HG03139 (cell line): ENCODE measurements around the gene NMT1.
A peak's percentile ranks its signal among the peaks of the same experiment; 100 is the strongest.

ENCODE experiments used
- ATAC-seq: cut with Tn5 transposase; IDR thresholded peaks from one replicate; pipeline ENCODE4 v1.9.1; 2021; ENCODE audit not compliant: unreplicated experiment

The NMT1 gene

DNA sequence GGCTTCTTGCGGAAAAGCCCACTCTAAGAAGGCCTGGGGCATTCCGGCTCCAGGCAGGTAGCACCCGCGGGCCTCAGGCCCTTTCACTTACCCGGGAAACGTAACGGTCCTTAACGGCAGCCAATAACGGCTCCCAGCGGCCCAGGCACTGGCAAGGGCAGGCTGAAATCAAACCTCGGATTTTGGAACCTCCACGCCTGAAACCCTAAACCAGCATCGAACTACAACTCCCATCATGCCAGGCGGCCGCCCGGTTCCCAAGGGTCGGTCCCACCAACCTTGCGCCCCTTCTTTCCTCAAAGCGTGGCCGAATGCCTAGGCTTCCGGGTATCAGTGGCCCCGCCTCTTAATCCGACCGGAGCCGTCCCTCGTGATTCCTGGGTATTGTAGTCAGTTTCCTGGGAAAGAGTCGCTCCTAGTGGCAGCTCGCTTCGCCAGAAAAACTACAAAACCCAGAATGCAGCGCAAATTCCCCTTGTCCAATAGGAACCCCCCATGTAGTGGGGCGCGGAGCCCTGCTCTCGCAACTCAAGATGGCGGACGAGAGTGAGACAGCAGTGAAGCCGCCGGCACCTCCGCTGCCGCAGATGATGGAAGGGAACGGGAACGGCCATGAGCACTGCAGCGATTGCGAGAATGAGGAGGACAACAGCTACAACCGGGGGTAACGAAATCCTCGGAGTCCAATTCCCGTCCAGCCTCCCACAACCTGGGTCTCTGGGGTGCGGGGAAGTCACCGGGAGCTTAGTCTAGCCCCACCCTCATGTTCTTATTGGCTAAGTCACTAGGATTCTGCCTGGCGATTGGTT, at the start of gene NMT1:
TSS of gene NMT1 (plus strand) at position 521 of the 809 bp plus-strand sequence. CDS start at position 534, 13 bp downstream.
- ATAC-seq, result peak; percentile 82

DNA sequence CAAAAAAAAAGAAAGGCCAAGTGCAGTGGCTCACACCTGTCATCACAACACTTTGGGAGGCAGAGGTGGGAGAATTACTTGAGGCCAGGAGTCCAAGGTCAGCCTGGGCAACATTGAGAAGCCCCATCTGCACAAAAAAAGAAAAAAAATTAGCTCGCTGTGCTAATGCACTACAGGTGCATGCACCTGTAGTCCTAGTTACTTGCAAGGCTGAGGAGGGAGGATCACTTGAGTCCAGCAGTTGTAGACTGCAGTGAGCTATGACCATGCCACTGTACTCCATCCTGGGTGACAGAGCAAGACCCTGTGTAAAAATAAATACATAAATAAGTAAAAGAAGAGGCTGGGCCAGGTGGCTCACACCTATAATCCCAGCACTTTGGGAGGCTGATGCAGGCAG, 49.4 kb upstream of the NMT1 start:
- ATAC-seq, result no peak

DNA sequence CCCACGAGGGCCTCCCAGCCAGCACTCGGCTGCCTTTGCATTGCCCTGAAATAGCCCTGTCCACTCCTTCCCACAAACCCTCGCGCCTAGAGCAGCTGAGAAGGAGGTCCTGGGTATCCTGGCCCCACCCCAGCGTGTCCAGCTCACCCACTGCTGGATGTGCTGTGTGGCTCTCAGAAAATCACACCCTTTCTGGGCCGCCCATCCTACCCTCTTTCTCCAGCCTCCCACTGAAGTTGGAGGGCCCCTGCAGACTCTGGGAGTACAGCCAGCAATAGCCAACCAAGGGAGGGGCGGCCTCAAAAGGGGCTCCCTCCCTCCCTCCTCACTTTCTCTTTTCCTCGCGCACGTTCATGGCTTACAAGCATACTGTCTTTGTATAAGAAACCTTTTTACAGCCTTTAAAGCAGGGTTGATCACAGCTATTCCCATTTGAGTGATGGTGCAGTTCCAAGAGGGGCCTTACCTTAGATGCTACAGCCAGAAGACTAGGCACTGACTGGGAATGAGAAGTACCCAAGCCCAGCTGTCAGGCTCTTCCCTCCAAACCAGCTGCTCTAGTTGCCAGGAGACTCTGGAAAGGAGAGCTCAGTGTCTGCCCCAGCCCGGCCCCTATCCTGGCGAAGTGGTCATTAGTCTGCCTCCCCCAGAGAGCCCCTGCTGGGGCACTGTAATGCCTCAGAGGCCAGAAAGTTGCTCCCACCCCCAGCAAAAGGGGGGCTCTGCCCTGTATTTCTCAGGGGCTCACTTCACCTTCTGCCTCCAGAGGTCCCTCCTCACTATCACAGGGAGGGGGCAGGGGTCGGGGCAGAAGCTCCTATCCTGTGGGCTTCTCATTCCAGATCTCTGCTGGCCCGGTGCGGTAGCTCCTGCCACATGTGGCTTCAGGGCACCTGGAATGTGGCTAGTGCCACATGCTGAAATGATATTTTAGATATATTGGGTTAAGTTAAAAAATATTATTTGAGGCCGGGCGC, 47.8 kb upstream of the NMT1 start:
- ATAC-seq, result no peak

DNA sequence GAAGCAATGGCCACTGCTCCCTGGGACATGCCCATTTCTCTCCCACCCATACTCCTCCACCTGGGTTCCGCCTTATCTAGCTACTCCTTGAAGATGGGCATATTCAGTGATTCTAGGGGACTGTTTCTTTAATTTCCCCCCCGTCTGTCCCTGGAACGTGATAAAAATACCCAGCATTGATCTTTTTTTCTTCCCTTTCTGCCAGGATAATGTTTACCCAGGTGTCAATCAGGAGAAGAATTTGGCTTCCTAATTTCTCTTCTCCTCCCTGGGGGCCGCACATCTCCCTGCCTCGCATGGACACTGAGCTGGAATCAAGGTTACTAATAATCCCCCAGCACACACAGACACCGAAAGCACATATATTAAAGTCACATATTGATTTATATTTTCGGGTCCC, 44.9 kb upstream of the NMT1 start:
- ATAC-seq, result no peak

DNA sequence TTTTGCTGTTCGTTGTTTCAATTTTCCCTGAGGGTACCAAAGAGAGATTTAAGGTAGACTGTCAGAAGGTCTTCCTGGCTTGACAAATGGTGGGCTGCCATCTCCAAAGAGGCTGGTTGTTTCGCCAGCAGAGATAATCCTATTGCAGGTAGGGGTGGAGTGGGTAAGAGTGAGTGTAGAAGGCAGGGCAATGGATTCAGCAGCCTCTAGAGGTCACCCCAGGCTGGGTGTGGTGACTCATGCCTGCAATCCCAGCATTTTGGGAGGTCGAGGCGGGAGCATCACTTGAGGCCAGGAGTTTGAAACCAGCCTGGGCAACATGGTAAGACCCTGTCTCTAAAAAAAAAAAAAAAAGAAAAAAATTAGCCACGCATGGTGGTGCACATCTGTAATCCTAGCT, 44.3 kb upstream of the NMT1 start:
- ATAC-seq, result no peak

DNA sequence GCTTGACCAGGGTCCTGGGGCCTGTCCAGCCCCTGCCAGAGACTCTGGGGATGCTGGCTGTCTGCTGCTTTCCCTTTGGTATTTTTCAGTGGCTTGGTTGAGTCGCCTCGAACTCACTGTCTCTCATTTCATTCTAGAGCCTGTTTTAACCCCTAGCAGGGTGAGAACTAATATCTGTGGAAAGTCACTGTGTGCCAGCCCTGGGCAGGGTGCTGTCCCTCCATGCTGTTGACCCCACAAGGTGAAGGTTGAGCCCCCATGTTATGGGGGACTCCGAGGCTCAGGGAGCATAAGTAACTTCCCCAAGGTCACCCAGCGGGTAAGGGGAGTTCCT, 42.6 kb upstream of the NMT1 start:
- no peak for ATAC-seq

DNA sequence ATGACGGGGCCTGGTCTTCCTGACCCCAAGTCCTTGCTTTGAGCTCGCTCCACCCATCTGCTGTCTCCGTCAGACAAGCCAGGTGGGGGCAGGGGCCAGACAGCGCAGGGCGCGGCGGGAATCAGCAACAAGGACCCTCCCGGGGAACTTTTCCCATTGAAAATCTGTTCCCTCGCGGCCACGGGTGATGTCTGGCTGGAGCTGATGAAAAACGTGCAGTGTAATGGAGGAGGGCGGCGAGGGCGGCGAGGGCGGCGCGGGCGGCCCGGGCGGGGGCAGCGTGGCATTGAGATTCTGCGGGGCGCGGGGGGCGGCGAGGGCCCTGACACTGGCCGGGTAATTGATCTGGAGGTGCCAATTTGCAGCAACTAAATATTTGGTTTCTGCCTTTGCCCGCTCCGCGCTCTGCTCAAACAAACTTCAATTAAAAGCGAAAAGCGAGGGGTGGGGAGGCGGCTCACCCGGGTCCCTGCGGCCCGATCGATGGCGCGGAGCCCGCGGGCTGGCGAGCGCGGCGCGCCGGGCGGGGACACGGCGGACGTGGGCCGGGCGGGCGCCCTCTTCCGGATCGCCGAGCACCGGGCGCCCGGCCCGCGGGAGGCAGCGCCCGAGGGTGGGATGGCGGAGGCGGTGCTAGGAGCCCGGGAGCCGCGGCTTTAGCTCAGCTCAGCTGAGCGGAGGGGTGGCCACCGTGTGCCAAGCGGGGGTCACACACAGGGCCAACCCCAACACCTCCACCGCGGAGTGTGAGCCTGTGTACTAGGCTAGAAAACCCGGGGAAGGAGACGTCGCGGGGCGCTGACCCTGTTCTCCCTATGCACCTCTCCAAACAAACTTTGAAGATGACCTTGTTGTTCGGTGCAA, 42.0 kb upstream of the NMT1 start:
- ATAC-seq, result no peak

DNA sequence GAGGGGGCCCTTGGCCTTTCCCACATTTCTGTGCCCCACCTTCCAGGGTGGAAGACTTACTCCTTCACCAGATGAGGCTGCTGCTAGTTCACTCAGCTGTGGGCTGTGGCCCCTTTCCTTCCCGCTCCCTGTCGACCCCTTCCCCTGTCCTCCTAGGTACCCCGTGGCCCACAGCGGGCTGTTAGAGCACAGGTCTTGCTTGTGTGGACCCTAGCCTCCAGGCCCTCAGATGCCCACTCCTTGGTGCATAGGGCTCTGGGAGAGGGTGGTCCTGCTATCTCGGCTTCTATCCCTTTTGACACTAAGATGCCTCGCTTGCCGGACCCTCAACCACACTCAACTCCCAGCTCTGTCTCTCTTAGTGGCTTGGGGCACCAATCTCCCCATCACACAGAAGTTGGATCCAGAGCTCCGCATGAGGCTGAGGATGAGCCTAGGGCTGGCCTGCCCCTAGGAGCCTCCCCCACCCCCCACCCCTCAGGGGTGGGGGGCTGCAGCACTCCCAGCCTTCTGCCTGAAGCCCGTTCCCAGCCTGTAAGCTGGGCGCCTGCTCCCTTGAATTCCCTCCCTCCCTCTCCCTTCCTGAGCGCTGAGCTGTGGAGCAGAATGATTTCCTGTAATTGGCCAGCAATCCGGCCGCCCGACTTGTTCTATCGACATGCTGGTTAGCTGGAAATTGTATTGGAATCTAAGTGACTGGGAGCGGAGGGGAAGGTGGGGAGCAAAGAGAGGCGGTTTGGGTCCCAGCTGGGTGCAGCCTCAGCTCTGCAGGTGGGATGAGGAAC, 40.6 kb upstream of the NMT1 start:
- no peak for ATAC-seq

DNA sequence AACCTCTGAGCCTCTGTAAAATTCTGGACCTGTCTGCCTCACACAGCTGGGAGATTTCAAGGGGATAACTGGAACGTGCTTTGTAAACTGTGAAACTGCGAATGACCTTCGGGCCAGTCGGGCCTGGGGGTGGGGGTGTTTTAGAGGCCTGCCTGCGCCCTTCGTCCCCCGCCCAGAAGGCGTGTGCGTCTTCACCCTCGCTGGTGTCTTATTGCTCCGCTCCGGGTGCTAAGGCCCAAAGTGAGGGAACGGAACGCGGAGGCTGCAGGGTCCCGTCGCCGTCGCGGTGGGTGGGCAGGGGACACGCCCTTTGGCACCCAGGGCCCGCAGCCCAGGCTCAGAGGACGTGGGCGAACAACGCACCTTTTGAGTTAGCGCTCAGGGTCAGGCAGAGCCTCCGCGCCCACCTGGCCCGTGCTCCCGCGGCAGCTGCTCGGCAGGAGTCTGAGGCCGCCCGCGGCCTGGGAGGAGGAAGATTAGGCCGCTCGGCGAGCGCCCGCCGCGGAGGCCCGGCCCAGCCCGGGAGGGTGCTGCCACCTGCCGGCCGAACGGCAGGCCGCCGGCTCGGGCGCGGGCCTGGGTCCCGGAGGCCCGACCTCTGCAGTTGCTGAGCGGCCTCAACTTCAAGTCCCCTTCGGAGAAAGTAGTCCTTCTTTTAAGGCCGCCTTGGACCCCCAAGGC, 39.4 kb upstream of the NMT1 start:
- no peak for ATAC-seq

DNA sequence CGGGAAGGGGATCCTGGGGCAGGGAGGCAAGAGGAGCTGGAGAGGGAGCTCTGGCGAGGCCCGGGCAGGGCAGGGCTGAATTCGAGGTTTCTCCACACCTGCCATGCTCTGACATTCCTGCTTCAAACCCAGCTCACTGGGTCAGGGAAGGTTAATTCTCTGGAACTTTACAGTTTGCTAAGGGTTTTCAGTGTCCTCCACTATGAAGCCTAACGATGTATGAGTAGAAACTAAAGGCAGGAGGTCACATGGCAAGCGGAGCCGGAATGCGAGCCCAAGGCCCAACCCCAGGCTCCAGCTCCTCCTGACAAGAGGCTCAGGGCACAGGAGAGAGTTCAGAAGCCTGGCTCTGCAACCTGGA, 38.8 kb upstream of the NMT1 start:
- no peak for ATAC-seq

DNA sequence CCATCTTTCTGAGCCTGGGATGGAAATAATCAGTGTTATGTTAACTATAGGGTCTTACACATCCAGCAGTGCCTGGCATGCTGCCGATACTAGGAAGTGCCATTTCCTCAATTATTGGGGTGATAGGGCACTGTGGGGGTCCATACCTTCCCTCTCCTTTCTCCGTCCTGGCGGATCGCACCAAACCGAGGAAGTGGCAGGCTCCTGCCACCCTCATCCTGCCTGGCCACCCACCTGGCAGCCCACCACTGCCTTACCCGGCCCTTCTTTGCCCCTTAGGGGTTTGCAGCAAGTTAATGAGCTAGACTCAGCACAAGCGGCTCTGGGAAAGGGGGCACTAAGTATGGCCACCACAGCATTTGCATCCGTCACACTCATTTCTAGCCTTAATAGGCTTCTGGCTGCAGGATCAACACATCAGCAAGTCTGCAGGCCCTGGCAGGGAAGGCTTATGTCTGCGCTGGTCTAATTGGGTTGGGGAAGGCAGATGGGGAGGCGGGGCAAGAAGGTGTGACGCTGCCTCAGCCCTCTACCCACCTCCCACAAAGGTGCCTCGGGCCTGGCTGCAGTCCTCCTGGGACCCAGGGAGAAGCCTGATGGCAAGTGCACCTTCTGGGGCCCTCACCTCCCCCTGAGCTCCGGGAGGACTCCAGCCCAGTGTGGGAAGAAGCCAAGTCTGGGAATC, 38.3 kb upstream of the NMT1 start:
- no peak for ATAC-seq

DNA sequence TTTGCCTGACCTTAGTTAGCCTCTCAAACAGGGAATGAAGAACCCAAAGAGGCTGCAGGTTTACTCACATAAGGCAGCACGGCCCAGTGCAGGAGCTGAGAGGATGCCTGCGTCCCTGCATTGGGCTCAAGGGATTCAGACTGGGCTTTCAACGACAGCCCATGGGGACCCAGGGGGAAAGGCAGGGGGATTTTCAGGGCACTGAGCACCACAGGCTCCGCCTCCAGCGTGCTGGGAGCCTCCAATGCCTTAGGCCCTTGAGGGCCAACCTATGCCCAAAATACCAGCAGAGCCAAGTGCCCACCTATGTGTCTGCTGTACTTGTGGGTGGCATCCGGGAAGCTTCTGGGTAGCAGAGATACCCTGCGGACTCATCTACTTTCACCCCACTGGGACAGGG, 32.0 kb upstream of the NMT1 start:
- ATAC-seq, result no peak

DNA sequence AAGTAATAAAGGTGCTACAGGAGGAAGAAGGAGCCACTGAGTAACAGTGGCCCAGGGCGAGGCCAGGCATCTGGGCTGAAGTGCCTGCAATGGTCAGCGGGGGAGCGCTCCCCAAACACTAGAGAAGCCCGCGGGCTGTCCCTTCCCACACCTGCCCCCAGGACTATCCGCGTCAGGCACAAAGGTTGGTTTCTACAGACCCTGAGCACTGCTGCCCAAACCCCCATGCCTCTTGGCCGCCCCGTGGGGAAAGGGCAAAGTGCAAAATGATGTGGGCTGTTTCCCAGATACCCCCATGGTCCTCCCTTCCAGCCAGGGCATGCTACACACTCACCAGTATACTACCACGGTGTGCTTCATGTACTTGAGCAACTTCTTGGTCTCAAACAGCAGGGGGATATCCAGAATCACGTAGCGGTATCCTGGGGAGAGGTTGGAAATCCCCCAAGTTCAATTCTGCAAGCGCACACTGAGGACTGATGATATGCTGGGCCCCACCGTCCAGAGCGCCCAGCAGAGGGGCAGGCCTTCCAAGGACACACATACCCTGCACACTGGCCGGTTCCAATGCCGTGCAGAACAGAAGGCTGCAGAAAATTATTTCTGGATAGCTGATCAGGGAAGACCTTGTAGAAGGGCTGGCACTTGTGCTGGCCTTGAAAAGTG, 31.2 kb upstream of the NMT1 start:
- no peak for ATAC-seq

DNA sequence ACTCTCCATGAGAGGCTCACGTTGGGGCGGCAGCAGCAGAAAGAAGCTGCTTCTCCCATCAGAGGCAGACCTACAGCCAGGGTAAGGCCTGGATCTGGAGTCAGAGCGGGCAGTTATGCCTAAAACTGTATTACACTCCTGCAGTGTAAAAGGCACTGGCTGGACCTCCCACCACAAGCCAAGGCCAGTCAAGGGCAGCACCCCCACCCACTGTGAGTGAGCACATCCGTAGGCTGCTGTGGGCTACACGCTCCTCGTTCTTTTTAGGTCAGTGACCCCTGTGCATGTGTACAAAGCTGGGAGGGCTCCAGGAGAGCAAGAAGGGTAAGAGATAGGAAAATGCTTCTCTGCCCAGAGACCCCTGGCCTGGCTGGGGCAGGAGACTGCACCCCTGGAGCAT, 30.4 kb upstream of the NMT1 start:
- no peak for ATAC-seq

DNA sequence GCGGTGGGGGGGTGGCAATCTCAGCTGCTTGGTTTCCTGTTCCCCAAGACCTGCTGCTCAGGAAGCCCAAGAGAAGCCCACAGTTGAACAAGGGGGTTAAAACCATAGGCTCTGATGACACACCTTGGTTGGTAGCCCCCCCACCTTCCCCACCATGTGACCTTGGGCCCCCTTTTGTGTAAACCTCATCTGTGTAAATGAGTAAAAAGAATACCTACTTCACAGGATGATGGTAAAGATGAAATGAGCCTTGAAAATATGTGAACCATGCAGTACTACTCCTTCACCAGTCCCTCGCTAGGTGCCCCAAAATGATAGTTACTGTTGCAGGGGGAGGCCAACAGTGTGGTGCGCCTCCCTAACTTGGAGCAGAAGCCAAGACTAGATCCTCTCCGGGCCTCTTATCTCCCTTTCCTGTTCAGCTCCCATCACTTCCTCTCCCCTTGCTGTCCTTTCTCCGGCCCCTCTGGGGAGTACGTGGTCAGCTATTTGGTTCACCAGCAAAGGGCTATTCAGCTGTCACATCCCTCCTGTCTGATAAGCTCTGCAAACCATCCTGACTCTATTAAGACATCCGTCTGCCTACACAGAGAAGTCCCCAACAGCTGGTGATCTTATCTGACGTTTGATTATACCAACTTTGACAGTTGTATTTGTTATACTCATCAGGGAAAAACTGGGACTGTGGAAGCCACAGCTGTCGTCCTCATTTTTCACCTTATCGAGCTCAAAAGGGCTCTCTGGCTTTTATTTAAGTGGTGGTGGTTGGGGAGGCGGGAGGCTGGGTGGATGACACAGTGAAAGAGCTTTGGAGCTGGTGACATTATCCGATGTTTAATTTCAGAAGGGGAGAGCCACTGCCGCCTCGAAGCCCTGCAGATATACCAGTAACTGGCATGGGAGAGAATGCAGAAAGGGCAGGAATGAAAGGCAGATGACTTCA, 29.6 kb upstream of the NMT1 start:
- no peak for ATAC-seq

DNA sequence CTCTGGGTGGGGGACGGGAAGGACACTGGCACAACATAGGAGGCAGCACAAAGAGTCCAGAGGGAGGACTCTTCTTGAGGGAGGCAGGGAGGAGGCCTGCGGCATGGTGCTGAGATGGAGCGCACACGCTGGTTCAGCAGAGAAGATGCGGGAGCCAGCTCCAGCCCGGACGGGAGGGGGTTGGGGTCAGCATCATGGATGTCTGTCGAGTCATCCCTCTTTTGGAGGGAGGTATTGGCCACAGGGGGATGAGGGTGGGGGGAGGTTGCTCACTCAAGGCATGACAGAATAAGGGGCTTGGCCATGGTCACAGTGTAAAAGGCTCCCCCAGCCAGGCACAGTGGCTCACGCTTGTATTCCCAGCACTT, 29.0 kb upstream of the NMT1 start:
- ATAC-seq, result no peak

DNA sequence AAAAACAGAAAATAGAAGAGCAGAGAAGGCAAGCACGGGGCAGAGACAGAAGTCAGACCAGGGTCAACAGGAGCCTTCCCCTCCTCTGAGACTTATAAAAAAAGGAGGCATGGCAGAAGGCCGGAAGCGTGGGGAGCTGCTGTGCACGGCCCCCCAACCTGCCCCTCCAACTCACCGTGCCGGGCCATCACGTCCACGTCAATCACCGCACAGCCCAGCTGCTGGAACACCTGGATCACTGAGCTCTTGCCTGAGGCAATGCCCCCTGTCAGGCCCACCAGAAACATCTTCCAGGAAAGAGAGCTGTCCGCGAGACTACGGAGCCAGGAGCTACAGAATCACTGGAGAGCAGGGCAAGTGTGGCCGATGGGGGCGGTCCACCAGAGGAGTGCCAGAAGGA, 26.5 kb upstream of the NMT1 start:
- ATAC-seq, result no peak

DNA sequence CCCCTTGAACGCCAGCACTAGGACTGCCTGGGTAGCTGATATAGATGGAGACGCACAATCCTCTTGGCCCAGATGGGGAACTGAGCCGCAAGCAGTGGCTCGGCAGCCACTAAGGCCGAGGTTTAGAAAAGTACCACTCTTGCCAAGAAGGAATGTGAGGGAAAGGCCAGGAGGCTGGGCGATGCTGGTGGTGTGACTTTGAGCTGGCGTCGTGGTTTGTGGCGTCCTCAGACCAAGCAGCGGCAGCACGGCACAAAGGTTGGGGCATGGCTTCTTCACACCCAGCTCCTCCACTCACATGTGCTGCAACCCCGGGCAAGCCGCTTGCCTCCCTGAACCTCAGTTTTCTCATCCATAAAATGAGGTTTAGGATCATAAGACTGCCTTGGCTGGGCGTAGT, 25.3 kb upstream of the NMT1 start:
- ATAC-seq, result no peak
